HG03135 (cell line): ENCODE data around the gene PIAS3.

Experiments
- ATAC-seq: cut with Tn5 transposase; IDR thresholded peaks from one replicate; pipeline ENCODE4 v1.9.1; 2021; ENCODE audit warnings: mild to moderate bottlenecking, moderate library complexity; ENCODE audit not compliant: unreplicated experiment

Gene PIAS3

GRCh38 chr1:145858901-145859490 lies at the start of gene PIAS3:
Gene PIAS3, minus strand, starts transcription at chr1:145859081. Its CDS starts 91 bp downstream, at chr1:145858990.
- ATAC-seq, result peak; percentile 85

GRCh38 chr1:145908653-145909052 lies 49.8 kb upstream of the PIAS3 start:
- no peak for ATAC-seq

GRCh38 chr1:145906954-145907753 lies 48.3 kb upstream of the PIAS3 start:
- no peak for ATAC-seq

GRCh38 chr1:145901312-145902021 lies 42.6 kb upstream of the PIAS3 start:
- no peak for ATAC-seq

- ATAC-seq, result no peak
Observed at GRCh38 chr1:145898756-145899155, 39.9 kb upstream of the PIAS3 start.

- ATAC-seq, result no peak
Observed at GRCh38 chr1:145897969-145898368, 39.1 kb upstream of the PIAS3 start.

- ATAC-seq, result no peak
Observed at GRCh38 chr1:145895471-145895870, 36.6 kb upstream of the PIAS3 start.

- no peak for ATAC-seq
Observed at GRCh38 chr1:145893306-145894055, 34.6 kb upstream of the PIAS3 start.

- no peak for ATAC-seq
Observed at GRCh38 chr1:145892486-145893087, 33.7 kb upstream of the PIAS3 start.

GRCh38 chr1:145891587-145892485 lies 33.0 kb upstream of the PIAS3 start:
- ATAC-seq, result no peak

- ATAC-seq, result no peak
Observed at GRCh38 chr1:145891143-145891542, 32.3 kb upstream of the PIAS3 start.

- no peak for ATAC-seq
Observed at GRCh38 chr1:145889722-145890121, 30.8 kb upstream of the PIAS3 start.

- ATAC-seq, result no peak
Observed at GRCh38 chr1:145887631-145888030, 28.8 kb upstream of the PIAS3 start.

- ATAC-seq, result no peak
Observed at GRCh38 chr1:145886816-145887215, 27.9 kb upstream of the PIAS3 start.

GRCh38 chr1:145886390-145886789 lies 27.5 kb upstream of the PIAS3 start:
- no peak for ATAC-seq

- peak; percentile 100 for ATAC-seq
Observed at GRCh38 chr1:145885738-145886287, 26.9 kb upstream of the PIAS3 start, which contains the start of gene ANKRD35. Gene ANKRD35, minus strand, starts transcription at chr1:145885866. Its CDS starts 108 bp downstream, at chr1:145885758.

- no peak for ATAC-seq
Observed at GRCh38 chr1:145884675-145885074, 25.8 kb upstream of the PIAS3 start.

GRCh38 chr1:145879775-145880174 lies 20.9 kb upstream of the PIAS3 start:
- no peak for ATAC-seq

GRCh38 chr1:145878724-145879123 lies 19.8 kb upstream of the PIAS3 start:
- ATAC-seq, result no peak
